Smooth muscle cell (in vitro differentiated cells): Measurements from ENCODE around the gene LBHD2. TPM values are rescaled to one million over a fixed set of nuclear protein-coding genes. Genes with fewer than 3 reads are reported as not detected.
A peak's percentile ranks its signal among the peaks of the same experiment; 100 is the strongest.

Source experiments
- DNase-seq: peaks from one replicate; lab custom pipeline; 2025; ENCODE audit not compliant: unreplicated experiment; lab: John Stamatoyannopoulos, UW
- H2AFZ ChIP-seq: fragments of 200-600 bp; sonication (generic); 2 replicates; pipeline ENCODE4 v1.6.0; 2016; ENCODE audit warnings: antibody characterized with exemption, low read depth, mild to moderate bottlenecking
- H3F3A ChIP-seq: fragments of 200-600 bp; sonication (generic); 2 replicates; pipeline ENCODE4 v1.6.0; 2017; ENCODE audit warnings: antibody characterized with exemption, low read depth
- H3K27ac ChIP-seq: fragments of 200-600 bp; sonication (generic); 2 replicates; pipeline ENCODE4 v1.5.1; 2016; ENCODE audit warnings: low read depth, mild to moderate bottlenecking
- H3K27me3 ChIP-seq: fragments of 200-600 bp; sonication (generic); 2 replicates; pipeline ENCODE4 v1.6.1; 2016; ENCODE audit warnings: low read depth, mild to moderate bottlenecking
- H3K36me3 ChIP-seq: fragments of 200-600 bp; sonication (generic); 2 replicates; pipeline ENCODE4 v1.5.1; 2016; ENCODE audit warnings: low read depth
- H3K4me1 ChIP-seq: fragments of 200-600 bp; sonication (generic); 2 replicates; pipeline ENCODE4 v1.5.1; 2016; ENCODE audit warnings: low read depth
- H3K4me2 ChIP-seq: fragments of 200-600 bp; sonication (generic); 2 replicates; pipeline ENCODE4 v1.6.0; 2016; ENCODE audit warnings: mild to moderate bottlenecking
- H3K4me3 ChIP-seq: fragments of 200-600 bp; sonication (generic); 2 replicates; pipeline ENCODE4 v1.5.1; 2016; ENCODE audit warnings: mild to moderate bottlenecking
- H3K79me2 ChIP-seq: fragments of 200-600 bp; sonication (generic); 2 replicates; pipeline ENCODE4 v1.6.0; 2016; ENCODE audit warnings: low read depth, mild to moderate bottlenecking
- H3K9ac ChIP-seq: fragments of 200-600 bp; sonication (generic); 2 replicates; pipeline ENCODE4 v1.6.0; 2016; ENCODE audit warnings: low read depth
- H3K9me3 ChIP-seq: fragments of 200-600 bp; sonication (generic); replicated peaks from 2 replicates; pipeline ENCODE4 v1.5.1; 2016; ENCODE audit warnings: low read depth
- H4K20me1 ChIP-seq: fragments of 200-600 bp; sonication (generic); 2 replicates; pipeline ENCODE4 v1.6.0; 2016; ENCODE audit warnings: low read depth
- CTCF ChIP-seq: fragments of 200-600 bp; sonication (generic); IDR thresholded peaks from 2 replicates; pipeline ENCODE4 v1.5.1; 2017; ENCODE audit warnings: borderline replicate concordance, mild to moderate bottlenecking, antibody characterized with exemption; ENCODE audit not compliant: insufficient read depth, poor library complexity, severe bottlenecking
- WGBS: methylation state at CpG from one replicate; pipeline ENCODE4 v1.1.7; 2016; ENCODE audit warnings: low lambda C conversion rate; 5-methylcytosine and 5-hydroxymethylcytosine counted together
- polyA plus RNA-seq: library from polyadenylated mRNA; unstranded; fragments of >200 nt; fragmentation: Nextera tagmentation; extraction: Ambion mirVana; gene quantifications from 2 replicates; pipeline ENCODE4 v1.2.1, GENCODE V29; 2016
- total RNA-seq: library from RNA; depleted of rRNA; stranded (reverse); fragments of >200 nt; gene quantifications from 2 replicates; pipeline ENCODE4 v1.2.3, GENCODE V29; 2014

Gene LBHD2
- total and polyA plus RNA-seq, 2 experiments from 2014 or later: not detected

GRCh38 chr14:103126088-103126872 lies 42.3 kb downstream of the LBHD2 start:
- H4K20me1 ChIP-seq: peaks cover 53% of the 10 kb centered on the region
- peak overlapping the region; percentile 83 for H3K4me2 ChIP-seq
- no peak for DNase-seq
- H3K9ac ChIP-seq: no peak overlapping the region
- H3K27ac ChIP-seq: no peak overlapping the region
- peaks cover 31% of the 10 kb centered on the region for H3K4me1 ChIP-seq
- no peaks in the 10 kb centered on the region for H3K27me3 ChIP-seq
- no peaks in the 10 kb centered on the region for H3K36me3 ChIP-seq
- H3K4me3 ChIP-seq: peak overlapping the region; percentile 21
- peaks cover 6% of the 10 kb centered on the region for H3K79me2 ChIP-seq
- no peaks in the 10 kb centered on the region for H3K9me3 ChIP-seq
- 82% methylated on average over 22 of the region's 22 CpGs for WGBS
- no peak overlapping the region for H2AFZ ChIP-seq
- H3F3A ChIP-seq: no peaks in the 10 kb centered on the region
- TF ChIP-seq CTCF: no peak

- WGBS: 10% methylated on average over 39 of the region's 62 CpGs
- no peaks in the 10 kb centered on the region for H3K27me3 ChIP-seq
- no peaks in the 10 kb centered on the region for H3K36me3 ChIP-seq
- no peak for DNase-seq
- H3K9me3 ChIP-seq: no peaks in the 10 kb centered on the region
- H3K4me1 ChIP-seq: peaks cover 25% of the 10 kb centered on the region
- H3F3A ChIP-seq: no peaks in the 10 kb centered on the region
- peaks cover 53% of the 10 kb centered on the region for H4K20me1 ChIP-seq
- no peak overlapping the region for H3K27ac ChIP-seq
- H3K4me2 ChIP-seq: peak overlapping the region; percentile 83
- no peak overlapping the region for H3K9ac ChIP-seq
- no peak overlapping the region for H2AFZ ChIP-seq
- TF ChIP-seq CTCF: no peak
- peak overlapping the region; percentile 21 for H3K4me3 ChIP-seq
- peaks cover 6% of the 10 kb centered on the region for H3K79me2 ChIP-seq
Measured at GRCh38 chr14:103126873-103127304, 42.9 kb downstream of the LBHD2 start.

GRCh38 chr14:103127356-103127755 lies 43.3 kb downstream of the LBHD2 start:
- TF ChIP-seq CTCF: no peak
- peaks cover 20% of the 10 kb centered on the region for H3K4me1 ChIP-seq
- no peak overlapping the region for H3K9ac ChIP-seq
- no peak overlapping the region for H3K4me3 ChIP-seq
- no peaks in the 10 kb centered on the region for H3K27me3 ChIP-seq
- no peak overlapping the region for H3K27ac ChIP-seq
- no peaks in the 10 kb centered on the region for H3K36me3 ChIP-seq
- peaks cover 6% of the 10 kb centered on the region for H3K79me2 ChIP-seq
- peaks cover 53% of the 10 kb centered on the region for H4K20me1 ChIP-seq
- H3K9me3 ChIP-seq: no peaks in the 10 kb centered on the region
- H2AFZ ChIP-seq: no peak overlapping the region
- no peak for DNase-seq
- 64% methylated on average over 32 of the region's 39 CpGs for WGBS
- no peaks in the 10 kb centered on the region for H3F3A ChIP-seq
- no peak overlapping the region for H3K4me2 ChIP-seq
